Stimulated activated CD8-positive, alpha-beta memory T cell treated with anti-CD3 and anti-CD28 coated beads, Interleukin-2, amount 100 ng/mL, for 48 hours (primary cell): ENCODE results near the gene ALLC.
"Not testable (repeated sequence)": the region's sequence is repeated elsewhere in the genome, so short reads cannot be mapped to it uniquely, and the experiment has no call there.

Source experiments
- DNase-seq, 2 donors: peaks; one replicate each; pipeline ENCODE4 v3.0.0-alpha.2; 2020; ENCODE audit warnings: low read depth in 2 of 2

ALLC gene

GRCh38 chr2:3657881-3658280 lies at the start of gene ALLC:
ALLC (plus strand) TSS chr2:3658200; CDS start chr2:3671158, 12,958 bp downstream.
- DNase-seq, result no peak

- DNase-seq, result no peak
Observed at GRCh38 chr2:3608373-3609278, 49.4 kb upstream of the ALLC start.

- not testable (repeated sequence) for DNase-seq
Observed at GRCh38 chr2:3609279-3609673, 48.7 kb upstream of the ALLC start.

GRCh38 chr2:3610415-3610814 lies 47.6 kb upstream of the ALLC start:
- DNase-seq, result no peak

GRCh38 chr2:3610881-3611505 lies 47.0 kb upstream of the ALLC start:
- no peak for DNase-seq

GRCh38 chr2:3611589-3611988 lies 46.4 kb upstream of the ALLC start:
- no peak for DNase-seq

- DNase-seq, result no peak
Observed at GRCh38 chr2:3612639-3613523, 45.1 kb upstream of the ALLC start.

GRCh38 chr2:3613524-3613905 lies 44.5 kb upstream of the ALLC start:
- DNase-seq, result no peak

GRCh38 chr2:3614743-3615142 lies 43.3 kb upstream of the ALLC start:
- DNase-seq, result not testable (repeated sequence)

GRCh38 chr2:3615541-3616200 lies 42.3 kb upstream of the ALLC start:
- DNase-seq, result not testable (repeated sequence)

GRCh38 chr2:3616435-3617197 lies 41.4 kb upstream of the ALLC start:
- not testable (repeated sequence) for DNase-seq

GRCh38 chr2:3617198-3617890 lies 40.7 kb upstream of the ALLC start:
- DNase-seq, result no peak

- DNase-seq, result no peak
Observed at GRCh38 chr2:3618367-3618766, 39.6 kb upstream of the ALLC start.

GRCh38 chr2:3619033-3619432 lies 39.0 kb upstream of the ALLC start:
- DNase-seq, result no peak

- DNase-seq, result not testable (repeated sequence)
Observed at GRCh38 chr2:3619661-3620060, 38.3 kb upstream of the ALLC start.

GRCh38 chr2:3620834-3621233 lies 37.2 kb upstream of the ALLC start:
- no peak for DNase-seq

- no peak for DNase-seq
Observed at GRCh38 chr2:3622967-3623366, 35.0 kb upstream of the ALLC start.

GRCh38 chr2:3624059-3624794 lies 33.8 kb upstream of the ALLC start:
- no peak for DNase-seq

- no peak for DNase-seq
Observed at GRCh38 chr2:3625186-3625585, 32.8 kb upstream of the ALLC start.
